Neural cell (in vitro differentiated cells): Measurements from ENCODE around the gene XDH.

Experiments used
- CTCF ChIP-seq: fragments of 450-650 bp; IDR thresholded peaks from 2 replicates; pipeline ENCODE4 v1.5.1; 2014; ENCODE audit warnings: antibody characterized with exemption, mild to moderate bottlenecking, moderate library complexity; ENCODE audit not compliant: poor library complexity, severe bottlenecking
- RAD21 ChIP-seq: fragments of 450-650 bp; conservative IDR thresholded peaks from 2 replicates; pipeline ENCODE4 v1.6.1; 2014; ENCODE audit warnings: antibody characterized with exemption, mild to moderate bottlenecking, moderate library complexity
- TAF1 ChIP-seq: IDR thresholded peaks from 2 replicates; pipeline ENCODE4 v1.6.1; 2012; ENCODE audit warnings: low read depth

GRCh38 chr2:31428001-31428418, 13.5 kb upstream of the XDH start:
- TF ChIP-seq RAD21 (no peak), CTCF (no peak), TAF1 (no peak)
